Measurements from ENCODE around the gene PPFIBP1.

- TF ChIP-seq, protein P1, sequence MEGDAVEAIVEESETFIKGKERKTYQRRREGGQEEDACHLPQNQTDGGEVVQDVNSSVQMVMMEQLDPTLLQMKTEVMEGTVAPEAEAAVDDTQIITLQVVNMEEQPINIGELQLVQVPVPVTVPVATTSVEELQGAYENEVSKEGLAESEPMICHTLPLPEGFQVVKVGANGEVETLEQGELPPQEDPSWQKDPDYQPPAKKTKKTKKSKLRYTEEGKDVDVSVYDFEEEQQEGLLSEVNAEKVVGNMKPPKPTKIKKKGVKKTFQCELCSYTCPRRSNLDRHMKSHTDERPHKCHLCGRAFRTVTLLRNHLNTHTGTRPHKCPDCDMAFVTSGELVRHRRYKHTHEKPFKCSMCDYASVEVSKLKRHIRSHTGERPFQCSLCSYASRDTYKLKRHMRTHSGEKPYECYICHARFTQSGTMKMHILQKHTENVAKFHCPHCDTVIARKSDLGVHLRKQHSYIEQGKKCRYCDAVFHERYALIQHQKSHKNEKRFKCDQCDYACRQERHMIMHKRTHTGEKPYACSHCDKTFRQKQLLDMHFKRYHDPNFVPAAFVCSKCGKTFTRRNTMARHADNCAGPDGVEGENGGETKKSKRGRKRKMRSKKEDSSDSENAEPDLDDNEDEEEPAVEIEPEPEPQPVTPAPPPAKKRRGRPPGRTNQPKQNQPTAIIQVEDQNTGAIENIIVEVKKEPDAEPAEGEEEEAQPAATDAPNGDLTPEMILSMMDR (IDR thresholded peaks at IDR 0.05): no peak
- no peak for TF ChIP-seq EZH2 (IDR thresholded peaks at IDR 0.05; ENCODE audit: borderline replicate concordance, insufficient read depth, low read depth, low read length, poor library complexity, severe bottlenecking)
Observed at GRCh38 chr12:27480016-27480415, 44.0 kb upstream of the PPFIBP1 start.
